Measurements from ENCODE around the gene ARPIN. TPM values are rescaled to one million over a fixed set of nuclear protein-coding genes. Genes with fewer than 3 reads are reported as not detected.

Gene ARPIN
- total and polyA plus RNA-seq, 2 experiments from 2014 or later = 0.79 to 2.8 TPM

DNA sequence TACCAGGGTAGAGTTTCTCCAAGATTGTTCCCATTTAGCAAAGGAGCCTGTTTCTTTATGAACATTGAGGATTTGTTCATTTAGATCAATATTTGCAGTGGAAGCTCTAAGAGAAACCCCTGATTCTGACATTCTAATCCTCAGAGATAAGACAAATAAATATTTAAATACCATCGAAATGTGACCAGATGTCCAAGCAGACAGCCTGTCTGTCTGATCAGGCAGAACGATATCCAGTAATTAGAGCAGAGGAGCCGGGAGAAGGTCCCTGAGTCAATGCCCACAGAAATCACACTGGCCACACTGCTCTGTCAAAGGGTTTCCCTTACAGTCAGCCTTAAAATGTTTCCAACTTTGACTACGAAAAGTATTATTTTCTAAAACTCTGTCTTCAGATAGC is 15.7 kb upstream of the ARPIN start:
- Histone ChIP-seq H3K79me2 (replicated peaks; ENCODE audit: insufficient read depth) (no peaks in the 10 kb centered on the region), H3K4me1 (ENCODE audit: insufficient read depth) (no peaks in the 10 kb centered on the region), H3K36me3 (ENCODE audit: insufficient read depth) (no peaks in the 10 kb centered on the region), H4K20me1 (replicated peaks; ENCODE audit: insufficient read depth) (no peaks in the 10 kb centered on the region), H2AFZ (no peak overlapping the region), H3F3A (replicated peaks; ENCODE audit: low read depth) (no peaks in the 10 kb centered on the region), H3K4me2 (no peak overlapping the region), H3K4me3 (no peak overlapping the region), H3K9me2 (ENCODE audit: insufficient read depth) (no peaks in the 10 kb centered on the region), H3K27ac (ENCODE audit: low read depth) (no peak overlapping the region), H3K27me3 (ENCODE audit: insufficient read depth) (no peaks in the 10 kb centered on the region)
- TF ChIP-seq NANOG (IDR thresholded peaks at IDR 0.05; ENCODE audit: borderline replicate concordance) (no peak), POLR2AphosphoS5 (IDR thresholded peaks at IDR 0.05; ENCODE audit: low read depth) (no peak), JUNB (IDR thresholded peaks at IDR 0.05; ENCODE audit: unreplicated experiment) (no peak), EZH2 (IDR thresholded peaks at IDR 0.05; ENCODE audit: low read depth, unreplicated experiment) (no peak), ZNF114 (CRISPR knock-in tag; IDR thresholded peaks at IDR 0.05) (no peak)
- TF ChIP-seq, protein P1, sequence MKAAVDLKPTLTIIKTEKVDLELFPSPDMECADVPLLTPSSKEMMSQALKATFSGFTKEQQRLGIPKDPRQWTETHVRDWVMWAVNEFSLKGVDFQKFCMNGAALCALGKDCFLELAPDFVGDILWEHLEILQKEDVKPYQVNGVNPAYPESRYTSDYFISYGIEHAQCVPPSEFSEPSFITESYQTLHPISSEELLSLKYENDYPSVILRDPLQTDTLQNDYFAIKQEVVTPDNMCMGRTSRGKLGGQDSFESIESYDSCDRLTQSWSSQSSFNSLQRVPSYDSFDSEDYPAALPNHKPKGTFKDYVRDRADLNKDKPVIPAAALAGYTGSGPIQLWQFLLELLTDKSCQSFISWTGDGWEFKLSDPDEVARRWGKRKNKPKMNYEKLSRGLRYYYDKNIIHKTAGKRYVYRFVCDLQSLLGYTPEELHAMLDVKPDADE (IDR thresholded peaks at IDR 0.05) = no peak
- TF ChIP-seq, protein P2, sequence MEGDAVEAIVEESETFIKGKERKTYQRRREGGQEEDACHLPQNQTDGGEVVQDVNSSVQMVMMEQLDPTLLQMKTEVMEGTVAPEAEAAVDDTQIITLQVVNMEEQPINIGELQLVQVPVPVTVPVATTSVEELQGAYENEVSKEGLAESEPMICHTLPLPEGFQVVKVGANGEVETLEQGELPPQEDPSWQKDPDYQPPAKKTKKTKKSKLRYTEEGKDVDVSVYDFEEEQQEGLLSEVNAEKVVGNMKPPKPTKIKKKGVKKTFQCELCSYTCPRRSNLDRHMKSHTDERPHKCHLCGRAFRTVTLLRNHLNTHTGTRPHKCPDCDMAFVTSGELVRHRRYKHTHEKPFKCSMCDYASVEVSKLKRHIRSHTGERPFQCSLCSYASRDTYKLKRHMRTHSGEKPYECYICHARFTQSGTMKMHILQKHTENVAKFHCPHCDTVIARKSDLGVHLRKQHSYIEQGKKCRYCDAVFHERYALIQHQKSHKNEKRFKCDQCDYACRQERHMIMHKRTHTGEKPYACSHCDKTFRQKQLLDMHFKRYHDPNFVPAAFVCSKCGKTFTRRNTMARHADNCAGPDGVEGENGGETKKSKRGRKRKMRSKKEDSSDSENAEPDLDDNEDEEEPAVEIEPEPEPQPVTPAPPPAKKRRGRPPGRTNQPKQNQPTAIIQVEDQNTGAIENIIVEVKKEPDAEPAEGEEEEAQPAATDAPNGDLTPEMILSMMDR (conservative IDR thresholded peaks at IDR 0.05; ENCODE audit: low read depth in 2 of 2) = no peak
- no peak for ATAC-seq
- H3K27me3 Mint-ChIP-seq (ENCODE audit: insufficient read depth, low read depth, poor library complexity) = peaks cover 2% of the 10 kb centered on the region
- DNase-seq (ENCODE audit: low spot score) = no peak
- no peak overlapping the region for H3K4me3 Mint-ChIP-seq
- no peak overlapping the region for H3K27ac Mint-ChIP-seq
- H3K36me3 Mint-ChIP-seq (ENCODE audit: low read depth) = no peaks in the 10 kb centered on the region
- H3K4me1 Mint-ChIP-seq = no peaks in the 10 kb centered on the region
- H3K9me3 Mint-ChIP-seq = no peaks in the 10 kb centered on the region

DNA sequence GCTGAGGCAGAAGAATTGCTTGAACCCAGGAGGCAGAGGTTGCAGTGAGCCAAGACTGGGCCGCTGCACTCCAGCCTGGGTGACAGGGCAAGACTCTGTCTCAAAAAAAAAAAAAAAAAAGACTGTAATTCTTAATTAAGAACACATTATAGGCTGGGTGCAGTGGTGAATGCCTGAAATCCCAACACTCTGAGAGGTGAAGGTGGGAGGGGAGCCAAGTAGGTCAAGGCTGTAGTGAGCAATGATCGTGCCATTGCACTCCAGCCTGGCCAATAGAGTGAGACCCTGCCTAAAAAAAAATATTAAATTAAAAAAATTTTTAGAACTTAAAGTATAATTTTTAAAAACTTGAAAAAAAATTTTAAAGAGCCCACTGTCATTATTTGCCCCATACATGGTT is 13.4 kb upstream of the ARPIN start:
- no peaks in the 10 kb centered on the region for H3K36me3 ChIP-seq (ENCODE audit: insufficient read depth)
- Mint-ChIP-seq H3K9me3 (no peaks in the 10 kb centered on the region), H3K36me3 (ENCODE audit: low read depth) (no peaks in the 10 kb centered on the region), H3K4me3 (no peak overlapping the region), H3K27ac (no peak overlapping the region), H3K4me1 (no peaks in the 10 kb centered on the region), H3K27me3 (ENCODE audit: insufficient read depth, low read depth, poor library complexity) (no peaks in the 10 kb centered on the region)
- no peaks in the 10 kb centered on the region for H4K20me1 ChIP-seq (replicated peaks; ENCODE audit: insufficient read depth)
- H3K4me1 ChIP-seq (ENCODE audit: insufficient read depth) = no peaks in the 10 kb centered on the region
- no peak overlapping the region for H2AFZ ChIP-seq
- H3K4me3 ChIP-seq = no peak overlapping the region
- ATAC-seq (no peak), DNase-seq (ENCODE audit: low spot score) (no peak)
- H3K27ac ChIP-seq (ENCODE audit: low read depth) = no peak overlapping the region
- no peaks in the 10 kb centered on the region for H3K79me2 ChIP-seq (replicated peaks; ENCODE audit: insufficient read depth)
- no peaks in the 10 kb centered on the region for H3K9me2 ChIP-seq (ENCODE audit: insufficient read depth)
- no peaks in the 10 kb centered on the region for H3F3A ChIP-seq (replicated peaks; ENCODE audit: low read depth)
- no peaks in the 10 kb centered on the region for H3K27me3 ChIP-seq (ENCODE audit: insufficient read depth)
- no peak overlapping the region for H3K4me2 ChIP-seq
- TF ChIP-seq, protein P1 (IDR thresholded peaks at IDR 0.05) = no peak
- no peak for TF ChIP-seq ZNF114 (CRISPR knock-in tag; IDR thresholded peaks at IDR 0.05)
- no peak for TF ChIP-seq JUNB (IDR thresholded peaks at IDR 0.05; ENCODE audit: unreplicated experiment)
- TF ChIP-seq EZH2phosphoT487 (IDR thresholded peaks at IDR 0.05; ENCODE audit: unreplicated experiment) = no peak
- TF ChIP-seq STAT1 (IDR thresholded peaks at IDR 0.05; ENCODE audit: unreplicated experiment) = no peak
- TF ChIP-seq EZH2 (IDR thresholded peaks at IDR 0.05; ENCODE audit: low read depth, unreplicated experiment) = no peak
- TF ChIP-seq, protein P2 (conservative IDR thresholded peaks at IDR 0.05; ENCODE audit: low read depth in 2 of 2) = no peak
- no peak for TF ChIP-seq NANOG (IDR thresholded peaks at IDR 0.05; ENCODE audit: borderline replicate concordance)
